TTC549 (cell line): Measurements from ENCODE around the gene OXER1.
"Not testable (repeated sequence)": the region's sequence is repeated elsewhere in the genome, so short reads cannot be mapped to it uniquely, and the experiment has no call there.

Experiments used
- FAIRE-seq: peaks from 2 replicates; lab custom pipeline; 2012; peaks lifted over from hg19 to GRCh38; lab: Jason Lieb, UNC

OXER1 gene

GRCh38 chr2:42752314-42752713 lies 11.6 kb downstream of the OXER1 start:
- no peak for FAIRE-seq

- no peak for FAIRE-seq
Measured at GRCh38 chr2:42748840-42749239, 15.1 kb downstream of the OXER1 start.

- no peak for FAIRE-seq
Measured at GRCh38 chr2:42747422-42747821, 16.5 kb downstream of the OXER1 start.

GRCh38 chr2:42744545-42745082 lies 19.3 kb downstream of the OXER1 start:
- FAIRE-seq: no peak

- no peak for FAIRE-seq
Measured at GRCh38 chr2:42743659-42743990, 20.3 kb downstream of the OXER1 start.

GRCh38 chr2:42742740-42743658 lies 20.9 kb downstream of the OXER1 start:
- FAIRE-seq: no peak

- no peak for FAIRE-seq
Measured at GRCh38 chr2:42741140-42741539, 22.8 kb downstream of the OXER1 start.

GRCh38 chr2:42736598-42737322 lies 27.2 kb downstream of the OXER1 start:
- FAIRE-seq: no peak

GRCh38 chr2:42733852-42734251 lies 30.1 kb downstream of the OXER1 start:
- FAIRE-seq: no peak

- FAIRE-seq: not testable (repeated sequence)
Measured at GRCh38 chr2:42731316-42731715, 32.6 kb downstream of the OXER1 start.

- FAIRE-seq: no peak
Measured at GRCh38 chr2:42726680-42727079, 37.3 kb downstream of the OXER1 start.

- FAIRE-seq: no peak
Measured at GRCh38 chr2:42725657-42726056, 38.3 kb downstream of the OXER1 start.

- no peak for FAIRE-seq
Measured at GRCh38 chr2:42724886-42725285, 39.0 kb downstream of the OXER1 start.

GRCh38 chr2:42723465-42723864 lies 40.5 kb downstream of the OXER1 start:
- FAIRE-seq: no peak

- FAIRE-seq: no peak
Measured at GRCh38 chr2:42722320-42723190, 41.4 kb downstream of the OXER1 start.

GRCh38 chr2:42721898-42722297 lies 42.0 kb downstream of the OXER1 start:
- no peak for FAIRE-seq

- no peak for FAIRE-seq
Measured at GRCh38 chr2:42714686-42715085, 49.2 kb downstream of the OXER1 start.

GRCh38 chr2:42713920-42714319 lies 50.0 kb downstream of the OXER1 start:
- FAIRE-seq: no peak

- FAIRE-seq: no peak
Measured at GRCh38 chr2:42712934-42713333, 51.0 kb downstream of the OXER1 start.
